ENCODE measurements around the gene GNG13. TPM values are rescaled to one million over a fixed set of nuclear protein-coding genes. Genes with fewer than 3 reads are reported as not detected.

Gene GNG13
- total RNA-seq, 1 donor = not detected

- no peak for DNase-seq (ENCODE audit: low read depth)
- TF ChIP-seq CTCF (IDR thresholded peaks at IDR 0.05; ENCODE audit: insufficient read depth, low read depth, low read length) = no peak
These were observed 18.3 kb downstream of the GNG13 start for GRCh38 chr16:782258-782657.

GRCh38 chr16:781346-782010, 19.1 kb downstream of the GNG13 start:
- no peak overlapping the region for H3K4me3 ChIP-seq (ENCODE audit: low read depth, low read length)
- no peak for DNase-seq (ENCODE audit: low read depth)
- no peak for TF ChIP-seq CTCF (IDR thresholded peaks at IDR 0.05; ENCODE audit: insufficient read depth, low read depth, low read length)

More at GRCh38 chr16:782258-782657, 18.3 kb downstream of the GNG13 start:
- H3K4me3 ChIP-seq (ENCODE audit: low read depth, low read length) = no peak overlapping the region

GRCh38 chr16:780296-780695, 20.2 kb downstream of the GNG13 start:
- no peak for DNase-seq (ENCODE audit: low read depth)

GRCh38 chr16:779561-779960, 21.0 kb downstream of the GNG13 start:
- no peak for DNase-seq (ENCODE audit: low read depth)
- TF ChIP-seq CTCF (IDR thresholded peaks at IDR 0.05; ENCODE audit: insufficient read depth, low read depth, low read length) = no peak
- no peak overlapping the region for H3K4me3 ChIP-seq (ENCODE audit: low read depth, low read length)

More at GRCh38 chr16:780296-780695, 20.2 kb downstream of the GNG13 start:
- TF ChIP-seq CTCF (IDR thresholded peaks at IDR 0.05; ENCODE audit: insufficient read depth, low read depth, low read length) = no peak
- H3K4me3 ChIP-seq (ENCODE audit: low read depth, low read length) = no peak overlapping the region

- no peak for TF ChIP-seq CTCF (IDR thresholded peaks at IDR 0.05; ENCODE audit: insufficient read depth, low read depth, low read length)
- H3K4me3 ChIP-seq (ENCODE audit: low read depth, low read length) = no peak overlapping the region
- DNase-seq (ENCODE audit: low read depth) = no peak
These were observed 21.5 kb downstream of the GNG13 start for GRCh38 chr16:778909-779527.

GRCh38 chr16:778447-778846, 22.1 kb downstream of the GNG13 start:
- TF ChIP-seq CTCF (IDR thresholded peaks at IDR 0.05; ENCODE audit: insufficient read depth, low read depth, low read length) = no peak
- no peak for DNase-seq (ENCODE audit: low read depth)
- H3K4me3 ChIP-seq (ENCODE audit: low read depth, low read length) = no peak overlapping the region

Data from fibroblast of villous mesenchyme (primary cell).